Activated B cell treated with CpG ODN at 0.5 μM for 24 hours (primary cell): Measurements from ENCODE around the gene P2RY12. TPM values are rescaled to one million over a fixed set of nuclear protein-coding genes. Genes with fewer than 3 reads are reported as not detected.

Source experiments
- ATAC-seq: fragments of 200-7000 bp; cut with Tn5 transposase; one replicate; pipeline ENCODE4 v1.10.0; 2021; ENCODE audit warnings: low read depth, mild to moderate bottlenecking, moderate library complexity
- CTCF ChIA-PET: fragments of 350-600 bp; sonication (Branson Sonifier 250); formaldehyde crosslinking; loops from one replicate; lab custom pipeline; 2021; ENCODE audit warnings: antibody characterized with exemption; lab: Charles Lee
- POLR2A ChIA-PET: fragments of 350-600 bp; sonication (Branson Sonifier 250); formaldehyde crosslinking; loops from one replicate; lab custom pipeline; 2021; ENCODE audit warnings: antibody characterized with exemption; lab: Charles Lee
- DNase-seq: peaks from one replicate; pipeline ENCODE4 v3.0.0; 2022
- H3K27ac Mint-ChIP-seq: one replicate; pipeline ENCODE4 v1.8.0; 2020; ENCODE audit warnings: mixed read lengths
- H3K27me3 Mint-ChIP-seq: one replicate; pipeline ENCODE4 v1.8.0; 2021; ENCODE audit warnings: mixed read lengths
- H3K36me3 Mint-ChIP-seq: one replicate; pipeline ENCODE4 v1.8.0; 2021; ENCODE audit warnings: low read depth, mixed read lengths
- H3K4me1 Mint-ChIP-seq: one replicate; pipeline ENCODE4 v1.8.0; 2021; ENCODE audit warnings: mixed read lengths
- H3K4me3 Mint-ChIP-seq: one replicate; pipeline ENCODE4 v1.8.0; 2020; ENCODE audit warnings: mild to moderate bottlenecking, mixed read lengths
- H3K9me3 Mint-ChIP-seq: one replicate; pipeline ENCODE4 v1.8.0; 2020; ENCODE audit warnings: mixed read lengths
- CTCF ChIP-seq: fragments of 200-600 bp; IDR thresholded peaks from one replicate; pipeline ENCODE4 v1.8.0; 2022; ENCODE audit warnings: antibody characterized with exemption, mild to moderate bottlenecking
- intact Hi-C: fragments of 100-400 bp; cut with micrococcal nuclease; formaldehyde crosslinking; loops from one replicate; pipeline ENCODE4 v1.15.1; 2024
- total RNA-seq: library from RNA; stranded (reverse); gene quantifications from 2 replicates; pipeline ENCODE4 v1.2.3, GENCODE V29; 2022

P2RY12 gene
- total RNA-seq, 1 donor from 2014 or later, result 0.58 TPM

DNA sequence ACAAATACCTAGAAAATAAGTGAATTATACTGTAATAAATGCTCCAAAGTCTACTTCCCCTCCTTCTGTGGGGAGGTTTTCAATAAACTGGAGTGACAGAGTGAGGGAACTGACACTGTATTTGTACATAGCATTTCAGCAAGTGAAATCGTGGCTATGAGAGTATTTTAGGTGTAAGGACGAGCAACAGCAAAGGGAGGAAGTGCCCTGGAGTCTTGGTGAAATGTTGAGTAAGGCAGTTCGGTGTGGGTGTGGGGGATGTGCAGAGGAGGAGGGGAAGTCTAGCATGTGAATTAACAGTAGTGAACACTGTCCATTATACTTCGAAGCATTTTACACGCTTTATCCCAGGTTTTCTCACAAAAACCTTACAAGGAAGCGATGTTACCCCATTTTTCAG is 37.1 kb downstream of the P2RY12 start:
- Mint-ChIP-seq H3K4me1 (peaks cover 30% of the 10 kb centered on the region), H3K36me3 (no peaks in the 10 kb centered on the region), H3K9me3 (no peaks in the 10 kb centered on the region), H3K27me3 (no peaks in the 10 kb centered on the region), H3K4me3 (no peak overlapping the region), H3K27ac (no peak overlapping the region)
- DNase-seq (no peak), ATAC-seq (no peak)
- no peak for TF ChIP-seq CTCF
- intact Hi-C loops, result loop anchor here (5.0 kb wide), 1 partner anchor 35 kb away; the partner anchor contains the start of gene P2RY12
- CTCF ChIA-PET, result no interaction called here
- POLR2A ChIA-PET, result interaction anchor here (1.0 kb wide), 1 partner anchor 14 kb away, joined by 3 read pairs; no protein-coding TSS in a partner anchor

- H3K27me3 Mint-ChIP-seq, result no peaks in the 10 kb centered on the region
- CTCF ChIA-PET, result no interaction called here
- H3K36me3 Mint-ChIP-seq, result no peaks in the 10 kb centered on the region
- H3K4me1 Mint-ChIP-seq, result peaks cover 19% of the 10 kb centered on the region
- H3K27ac Mint-ChIP-seq, result no peak overlapping the region
- ATAC-seq, result no peak
- POLR2A ChIA-PET, result interaction anchor here (1.5 kb wide), 1 partner anchor 38 kb away, joined by 3 read pairs; the partner anchor contains the start of gene P2RY12
- intact Hi-C loops, result loop anchor here (5.0 kb wide), 1 partner anchor 36 kb away; the partner anchor contains the start of gene P2RY12
- no peak for DNase-seq
- H3K9me3 Mint-ChIP-seq, result peaks cover 3% of the 10 kb centered on the region
- TF ChIP-seq CTCF, result no peak
- no peak overlapping the region for H3K4me3 Mint-ChIP-seq
These were observed 38.3 kb downstream of the P2RY12 start for GRCh38 chr3:151346292-151346691.

DNA sequence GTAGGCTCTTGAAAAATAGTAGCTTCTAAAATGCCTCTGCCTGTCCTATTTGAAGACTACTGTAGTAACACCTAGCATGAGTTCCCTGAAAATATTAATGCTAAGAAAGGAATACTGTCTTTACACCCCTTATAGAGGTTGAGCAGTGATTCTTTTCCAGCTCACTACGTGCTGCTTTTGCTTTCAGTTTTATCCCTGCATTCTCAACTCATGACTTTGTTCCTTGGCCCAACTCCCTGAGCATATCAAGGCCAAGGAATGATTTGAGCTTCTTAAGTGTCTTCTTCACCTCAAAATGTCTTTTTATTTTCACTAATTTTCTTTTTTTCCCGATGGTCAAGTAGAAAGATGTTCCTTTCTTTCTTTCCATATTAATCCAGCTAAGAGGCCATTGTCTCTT is 38.7 kb downstream of the P2RY12 start:
- Mint-ChIP-seq H3K9me3 (peaks cover 3% of the 10 kb centered on the region), H3K27me3 (no peaks in the 10 kb centered on the region), H3K4me3 (no peak overlapping the region), H3K4me1 (peaks cover 15% of the 10 kb centered on the region), H3K36me3 (no peaks in the 10 kb centered on the region), H3K27ac (no peak overlapping the region)
- intact Hi-C loops, result loop anchor here (5.0 kb wide), 1 partner anchor 36 kb away; the partner anchor contains the start of gene P2RY12
- no peak for ATAC-seq
- no peak for DNase-seq
- TF ChIP-seq CTCF, result no peak
- POLR2A ChIA-PET, result interaction anchor here (1.5 kb wide), 1 partner anchor 38 kb away, joined by 3 read pairs; the partner anchor contains the start of gene P2RY12
- CTCF ChIA-PET, result interaction anchor here (0.8 kb wide), 1 partner anchor 21 kb away, joined by 3 read pairs; no protein-coding TSS in a partner anchor

- Mint-ChIP-seq H3K9me3 (no peaks in the 10 kb centered on the region), H3K36me3 (no peaks in the 10 kb centered on the region), H3K4me1 (peaks cover 24% of the 10 kb centered on the region), H3K4me3 (no peak overlapping the region), H3K27me3 (no peaks in the 10 kb centered on the region), H3K27ac (no peak overlapping the region)
- ChIA-PET CTCF (no interaction called here), POLR2A (no interaction called here)
- intact Hi-C loops, result no loop called here
- no peak for TF ChIP-seq CTCF
- no peak for DNase-seq
- no peak for ATAC-seq
These were observed 52.9 kb downstream of the P2RY12 start for GRCh38 chr3:151331696-151332095.

- ATAC-seq (no peak), DNase-seq (no peak)
- H3K27me3 Mint-ChIP-seq, result no peaks in the 10 kb centered on the region
- H3K9me3 Mint-ChIP-seq, result no peaks in the 10 kb centered on the region
- intact Hi-C loops, result no loop called here
- no peak for TF ChIP-seq CTCF
- POLR2A ChIA-PET, result no interaction called here
- no peak overlapping the region for H3K4me3 Mint-ChIP-seq
- no peaks in the 10 kb centered on the region for H3K36me3 Mint-ChIP-seq
- H3K4me1 Mint-ChIP-seq, result peaks cover 29% of the 10 kb centered on the region
- no peak overlapping the region for H3K27ac Mint-ChIP-seq
- CTCF ChIA-PET, result no interaction called here
These were observed 53.7 kb downstream of the P2RY12 start for GRCh38 chr3:151330899-151331298.
